OCI-LY7 (cell line): ENCODE data around the gene RBMXL2. TPM values are rescaled to one million over a fixed set of nuclear protein-coding genes. Genes with fewer than 3 reads are reported as not detected.

Experiments
- BruUV-seq: library from RNA; stranded (reverse); fragments of 400-500 nt; replicated peaks from 2 replicates; lab custom pipeline; 2021; lab: Mats Ljungman, UMichigan
- CTCF ChIA-PET: fragments of 300-600 bp; sonication (Branson Sonifier 250); formaldehyde crosslinking; loops from one replicate; lab custom pipeline; 2022; ENCODE audit warnings: antibody characterized with exemption; ENCODE audit not compliant: unreplicated experiment; lab: Charles Lee
- POLR2A ChIA-PET: fragments of 300-600 bp; sonication (Branson Sonifier 250); formaldehyde crosslinking; loops from one replicate; lab custom pipeline; 2022; ENCODE audit warnings: antibody characterized with exemption; lab: Charles Lee
- DNase-seq: peaks from one replicate; pipeline ENCODE4 v3.0.0-alpha.2; 2015; ENCODE audit warnings: low spot score
- H2AFZ ChIP-seq: fragments of 200-600 bp; sonication (generic), shearing (Covaris generic); 2 replicates; pipeline ENCODE4 v1.6.1; 2014; ENCODE audit warnings: mild to moderate bottlenecking, antibody characterized with exemption, low read length, moderate library complexity
- H3K27ac ChIP-seq: fragments of 200-600 bp; sonication (generic); 2 replicates; pipeline ENCODE4 v1.5.1; 2014; ENCODE audit warnings: mixed run types, low read depth, mild to moderate bottlenecking, moderate library complexity, low read length, inconsistent platforms; ENCODE audit not compliant: poor library complexity, severe bottlenecking
- H3K36me3 ChIP-seq: fragments of 200-600 bp; sonication (generic); 2 replicates; pipeline ENCODE4 v1.6.1; 2014; ENCODE audit warnings: mild to moderate bottlenecking, antibody characterized with exemption, low read length, moderate library complexity, mixed read lengths; ENCODE audit not compliant: insufficient read depth
- H3K4me1 ChIP-seq: fragments of 200-600 bp; sonication (generic); 2 replicates; pipeline ENCODE4 v1.5.1; 2014; ENCODE audit warnings: mild to moderate bottlenecking, low read length; ENCODE audit not compliant: insufficient read depth, poor library complexity, severe bottlenecking
- H3K4me2 ChIP-seq: fragments of 200-600 bp; sonication (generic); 2 replicates; pipeline ENCODE4 v1.6.1; 2014; ENCODE audit warnings: mild to moderate bottlenecking, low read length
- H3K4me3 ChIP-seq: fragments of 200-600 bp; sonication (generic); 2 replicates; pipeline ENCODE4 v1.5.1; 2014; ENCODE audit warnings: mild to moderate bottlenecking, low read depth, low read length; ENCODE audit not compliant: poor library complexity, severe bottlenecking
- H3K79me2 ChIP-seq: fragments of 200-600 bp; sonication (generic); 2 replicates; pipeline ENCODE4 v1.6.1; 2016; ENCODE audit warnings: low read depth, mild to moderate bottlenecking, low read length, moderate library complexity, mixed read lengths; ENCODE audit not compliant: insufficient read depth
- H3K9me2 ChIP-seq: fragments of 200-600 bp; sonication (generic); 2 replicates; pipeline ENCODE4 v1.6.1; 2016; ENCODE audit warnings: mild to moderate bottlenecking, low read length, mixed read lengths; ENCODE audit not compliant: insufficient read depth
- H3K9me3 ChIP-seq: fragments of 200-600 bp; sonication (generic); 2 replicates; pipeline ENCODE4 v1.6.1; 2014; ENCODE audit warnings: mild to moderate bottlenecking, mixed run types, low read length, mixed read lengths
- H4K20me1 ChIP-seq: fragments of 200-600 bp; sonication (generic); 2 replicates; pipeline ENCODE4 v1.6.1; 2014; ENCODE audit warnings: mild to moderate bottlenecking, antibody characterized with exemption, low read length, moderate library complexity, mixed read lengths; ENCODE audit not compliant: insufficient read depth
- CTCF ChIP-seq: fragments of 200-600 bp; sonication (generic); conservative IDR thresholded peaks from 2 replicates; pipeline ENCODE4 v1.5.1; 2014; ENCODE audit warnings: mild to moderate bottlenecking, antibody characterized with exemption, low read length, moderate library complexity, mixed read lengths
- EZH2phosphoT487 ChIP-seq: fragments of 200-600 bp; sonication (generic); IDR thresholded peaks from 2 replicates; pipeline ENCODE4 v1.6.1; 2018; ENCODE audit warnings: low read depth, borderline replicate concordance, mild to moderate bottlenecking, mixed run types, antibody characterized with exemption, low read length, moderate library complexity, mixed read lengths
- intact Hi-C: fragments of 100-400 bp; cut with micrococcal nuclease; formaldehyde crosslinking; loops from one replicate; pipeline ENCODE4 v1.10.0; 2022; ENCODE audit not compliant: unreplicated experiment
- total RNA-seq, 2 experiments: library from RNA; depleted of rRNA in 1 of 2; stranded (reverse); fragments of >200 nt in 1 of 2; shearing (Covaris generic) in 1 of 2; gene quantifications; 2 replicates each; pipeline ENCODE4 v1.2.3, GENCODE V29; 2014 to 2022

The RBMXL2 gene
- total RNA-seq, 2 experiments from 2014 or later, result 2.3 to 2.7 TPM

- H4K20me1 ChIP-seq, result no peaks in the 10 kb centered on the region
- no peaks in the 10 kb centered on the region for H3K79me2 ChIP-seq
- no peak for DNase-seq
- no peaks in the 10 kb centered on the region for H3K4me1 ChIP-seq
- H3K4me3 ChIP-seq, result no peak overlapping the region
- H3K36me3 ChIP-seq, result peaks cover 34% of the 10 kb centered on the region
- ChIA-PET CTCF (no interaction called here), POLR2A (interaction anchor here (0.6 kb wide), 1 partner anchor 8 kb away, joined by 4 read pairs; no protein-coding TSS in a partner anchor)
- H3K9me3 ChIP-seq, result no peaks in the 10 kb centered on the region
- no peaks in the 10 kb centered on the region; the same call in 1 of the 2 replicates for H3K9me2 ChIP-seq
- H3K27ac ChIP-seq, result no peak overlapping the region
- no peak overlapping the region for H2AFZ ChIP-seq
- intact Hi-C loops, result no loop called here
- H3K4me2 ChIP-seq, result no peak overlapping the region
- BruUV-seq, result no TSS peak
- TF ChIP-seq CTCF (no peak), EZH2phosphoT487 (no peak)
Observed at GRCh38 chr11:7057641-7058040, 31.2 kb upstream of the RBMXL2 start.

- ChIA-PET POLR2A (interaction anchor here (0.5 to 0.7 kb wide), 2 partner anchors 99 to 327 kb away, joined by 3 read pairs; no protein-coding TSS in a partner anchor), CTCF (no interaction called here)
- intact Hi-C loops, result no loop called here
Observed at GRCh38 chr11:7060868-7061267, 27.9 kb upstream of the RBMXL2 start.

More at GRCh38 chr11:7060868-7061267, 27.9 kb upstream of the RBMXL2 start:
- peaks cover 41% of the 10 kb centered on the region for H3K36me3 ChIP-seq
- TF ChIP-seq CTCF (no peak), EZH2phosphoT487 (no peak)
- no peak overlapping the region for H2AFZ ChIP-seq
- BruUV-seq, result no TSS peak
- H3K4me2 ChIP-seq, result no peak overlapping the region
- no peak for DNase-seq
- H3K9me3 ChIP-seq, result no peaks in the 10 kb centered on the region
- H3K9me2 ChIP-seq, result no peaks in the 10 kb centered on the region; the same call in 1 of the 2 replicates
- no peaks in the 10 kb centered on the region for H4K20me1 ChIP-seq
- no peaks in the 10 kb centered on the region for H3K4me1 ChIP-seq
- H3K4me3 ChIP-seq, result no peak overlapping the region
- no peaks in the 10 kb centered on the region for H3K79me2 ChIP-seq
- H3K27ac ChIP-seq, result no peak overlapping the region
